NCI-H187 (cell line): Measurements from ENCODE around the gene DNAH17.

Experiments used
- DNase-seq, 2 experiments: peaks; one replicate each; lab custom pipeline; 2025; lab: John Stamatoyannopoulos, UW

The DNAH17 gene

GRCh38 chr17:78572239-78573205 is 4.7 kb downstream of the DNAH17 start:
- DNase-seq = no peak

GRCh38 chr17:78571329-78571728 is 5.9 kb downstream of the DNAH17 start:
- no peak for DNase-seq

GRCh38 chr17:78568494-78569115 is 8.6 kb downstream of the DNAH17 start:
- no peak for DNase-seq

- no peak for DNase-seq
These were observed 9.2 kb downstream of the DNAH17 start for GRCh38 chr17:78567991-78568390.

- no peak for DNase-seq
These were observed 10.2 kb downstream of the DNAH17 start for GRCh38 chr17:78566947-78567346.

- no peak for DNase-seq
These were observed 13.7 kb downstream of the DNAH17 start for GRCh38 chr17:78563189-78564145.

- DNase-seq = no peak
These were observed 14.5 kb downstream of the DNAH17 start for GRCh38 chr17:78562734-78563133.

GRCh38 chr17:78561166-78561565 is 16.0 kb downstream of the DNAH17 start:
- DNase-seq = no peak

- DNase-seq = no peak
These were observed 16.5 kb downstream of the DNAH17 start for GRCh38 chr17:78560731-78561130.

- DNase-seq = no peak
These were observed 17.3 kb downstream of the DNAH17 start for GRCh38 chr17:78559749-78560368.

- no peak for DNase-seq
These were observed 18.2 kb downstream of the DNAH17 start for GRCh38 chr17:78558989-78559388.

GRCh38 chr17:78558181-78558850 is 18.9 kb downstream of the DNAH17 start:
- no peak for DNase-seq

- DNase-seq = no peak
These were observed 19.6 kb downstream of the DNAH17 start for GRCh38 chr17:78557598-78558039.

GRCh38 chr17:78556812-78557211 is 20.4 kb downstream of the DNAH17 start:
- no peak for DNase-seq

GRCh38 chr17:78555746-78556401 is 21.3 kb downstream of the DNAH17 start:
- DNase-seq = no peak

- no peak for DNase-seq
These were observed 26.7 kb downstream of the DNAH17 start for GRCh38 chr17:78550464-78550863.

- DNase-seq = no peak
These were observed 28.5 kb downstream of the DNAH17 start for GRCh38 chr17:78548725-78549124.

- no peak for DNase-seq
These were observed 30.2 kb downstream of the DNAH17 start for GRCh38 chr17:78547035-78547434.

- no peak for DNase-seq
These were observed 30.7 kb downstream of the DNAH17 start for GRCh38 chr17:78546476-78546875.
